Activated CD8-positive, alpha-beta T cell treated with anti-CD3 and anti-CD28 coated beads for 36 hours (primary cell): ENCODE measurements around the gene LTBP4. TPM values are rescaled to one million over a fixed set of nuclear protein-coding genes. Genes with fewer than 3 reads are reported as not detected.
A peak's percentile ranks its signal among the peaks of the same experiment; 100 is the strongest.

Experiments used
- ATAC-seq: fragments of 200-7000 bp; cut with Tn5 transposase; one replicate; pipeline ENCODE4 v1.10.0; 2021; ENCODE audit warnings: mild to moderate bottlenecking, moderate library complexity
- CTCF ChIA-PET: fragments of 350-600 bp; sonication (Branson Sonifier 250); formaldehyde crosslinking; loops from one replicate; lab custom pipeline; 2021; ENCODE audit warnings: antibody characterized with exemption; lab: Charles Lee
- POLR2A ChIA-PET: fragments of 350-600 bp; sonication (Branson Sonifier 250); formaldehyde crosslinking; loops from one replicate; lab custom pipeline; 2021; ENCODE audit warnings: antibody characterized with exemption; lab: Charles Lee
- DNase-seq: peaks from one replicate; pipeline ENCODE4 v3.0.0-alpha.2; 2020
- H3K27ac Mint-ChIP-seq: one replicate; pipeline ENCODE4 v1.8.0; 2021; ENCODE audit warnings: mild to moderate bottlenecking, mixed read lengths
- H3K27me3 Mint-ChIP-seq: one replicate; pipeline ENCODE4 v1.8.0; 2021; ENCODE audit warnings: mixed read lengths
- H3K36me3 Mint-ChIP-seq: one replicate; pipeline ENCODE4 v1.8.0; 2021; ENCODE audit warnings: low read depth, mixed read lengths
- H3K4me1 Mint-ChIP-seq: one replicate; pipeline ENCODE4 v1.8.0; 2021; ENCODE audit warnings: low read depth, mixed read lengths
- H3K4me3 Mint-ChIP-seq: one replicate; pipeline ENCODE4 v1.8.0; 2021; ENCODE audit warnings: mild to moderate bottlenecking, moderate library complexity, mixed read lengths
- H3K9me3 Mint-ChIP-seq: one replicate; pipeline ENCODE4 v1.8.0; 2021; ENCODE audit warnings: mixed read lengths
- intact Hi-C: fragments of 100-400 bp; cut with micrococcal nuclease; formaldehyde crosslinking; loops from one replicate; pipeline ENCODE4 v1.10.0; 2022
- total RNA-seq, 2 experiments: library from RNA; stranded (reverse); gene quantifications; one replicate each; pipeline ENCODE4 v1.2.3, GENCODE V29; 2021
- TF ChIP-seq, protein P1 (sequence below): fragments of 200-600 bp; IDR thresholded peaks from one replicate; pipeline ENCODE4 v1.8.0; 2022; ENCODE audit warnings: antibody characterized with exemption, mild to moderate bottlenecking

LTBP4 gene
- total RNA-seq, 2 experiments from 2014 or later = 117 to 121 TPM

DNA sequence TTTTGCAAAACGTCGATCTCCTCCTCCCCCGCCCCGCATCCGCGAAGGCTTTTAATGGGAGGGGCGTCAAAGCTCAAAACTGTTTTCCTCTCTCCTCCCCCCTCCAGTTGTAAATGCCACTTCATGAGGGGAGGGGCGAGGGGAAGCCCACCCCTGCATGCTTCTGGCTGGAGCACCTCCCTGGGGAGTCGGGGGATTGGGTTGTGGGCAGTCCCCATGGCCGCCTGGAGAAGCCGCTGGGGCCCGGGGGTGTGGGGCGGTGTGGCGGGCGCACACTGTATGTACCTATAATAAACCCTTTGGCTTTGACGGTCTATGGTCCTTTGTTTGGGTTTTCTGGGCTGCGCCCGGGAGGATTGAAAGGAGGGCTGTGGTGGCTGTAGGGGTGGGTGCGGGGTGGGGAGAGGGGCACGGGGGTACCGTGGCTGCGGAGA lies 25.0 kb upstream of the LTBP4 start:
- DNase-seq = peak; percentile 46
- H3K4me3 Mint-ChIP-seq = peak overlapping the region; percentile 78
- peak overlapping the region; percentile 76 for H3K27ac Mint-ChIP-seq
- H3K27me3 Mint-ChIP-seq = no peaks in the 10 kb centered on the region
- ATAC-seq = peak; percentile 51
- peaks cover 18% of the 10 kb centered on the region for H3K4me1 Mint-ChIP-seq
- TF ChIP-seq, protein P1, sequence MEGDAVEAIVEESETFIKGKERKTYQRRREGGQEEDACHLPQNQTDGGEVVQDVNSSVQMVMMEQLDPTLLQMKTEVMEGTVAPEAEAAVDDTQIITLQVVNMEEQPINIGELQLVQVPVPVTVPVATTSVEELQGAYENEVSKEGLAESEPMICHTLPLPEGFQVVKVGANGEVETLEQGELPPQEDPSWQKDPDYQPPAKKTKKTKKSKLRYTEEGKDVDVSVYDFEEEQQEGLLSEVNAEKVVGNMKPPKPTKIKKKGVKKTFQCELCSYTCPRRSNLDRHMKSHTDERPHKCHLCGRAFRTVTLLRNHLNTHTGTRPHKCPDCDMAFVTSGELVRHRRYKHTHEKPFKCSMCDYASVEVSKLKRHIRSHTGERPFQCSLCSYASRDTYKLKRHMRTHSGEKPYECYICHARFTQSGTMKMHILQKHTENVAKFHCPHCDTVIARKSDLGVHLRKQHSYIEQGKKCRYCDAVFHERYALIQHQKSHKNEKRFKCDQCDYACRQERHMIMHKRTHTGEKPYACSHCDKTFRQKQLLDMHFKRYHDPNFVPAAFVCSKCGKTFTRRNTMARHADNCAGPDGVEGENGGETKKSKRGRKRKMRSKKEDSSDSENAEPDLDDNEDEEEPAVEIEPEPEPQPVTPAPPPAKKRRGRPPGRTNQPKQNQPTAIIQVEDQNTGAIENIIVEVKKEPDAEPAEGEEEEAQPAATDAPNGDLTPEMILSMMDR = no peak
- POLR2A ChIA-PET = interaction anchor here (0.5 to 1.5 kb wide), 3 partner anchors 10 to 241 kb away, joined by 3 to 5 read pairs (median 3); no protein-coding TSS in a partner anchor
- CTCF ChIA-PET = interaction anchor here (1.0 kb wide), 3 partner anchors 23 to 112 kb away, joined by 3 to 4 read pairs (median 3); no protein-coding TSS in a partner anchor
- intact Hi-C loops = no loop called here
- peaks cover 16% of the 10 kb centered on the region for H3K36me3 Mint-ChIP-seq
- H3K9me3 Mint-ChIP-seq = no peaks in the 10 kb centered on the region

DNA sequence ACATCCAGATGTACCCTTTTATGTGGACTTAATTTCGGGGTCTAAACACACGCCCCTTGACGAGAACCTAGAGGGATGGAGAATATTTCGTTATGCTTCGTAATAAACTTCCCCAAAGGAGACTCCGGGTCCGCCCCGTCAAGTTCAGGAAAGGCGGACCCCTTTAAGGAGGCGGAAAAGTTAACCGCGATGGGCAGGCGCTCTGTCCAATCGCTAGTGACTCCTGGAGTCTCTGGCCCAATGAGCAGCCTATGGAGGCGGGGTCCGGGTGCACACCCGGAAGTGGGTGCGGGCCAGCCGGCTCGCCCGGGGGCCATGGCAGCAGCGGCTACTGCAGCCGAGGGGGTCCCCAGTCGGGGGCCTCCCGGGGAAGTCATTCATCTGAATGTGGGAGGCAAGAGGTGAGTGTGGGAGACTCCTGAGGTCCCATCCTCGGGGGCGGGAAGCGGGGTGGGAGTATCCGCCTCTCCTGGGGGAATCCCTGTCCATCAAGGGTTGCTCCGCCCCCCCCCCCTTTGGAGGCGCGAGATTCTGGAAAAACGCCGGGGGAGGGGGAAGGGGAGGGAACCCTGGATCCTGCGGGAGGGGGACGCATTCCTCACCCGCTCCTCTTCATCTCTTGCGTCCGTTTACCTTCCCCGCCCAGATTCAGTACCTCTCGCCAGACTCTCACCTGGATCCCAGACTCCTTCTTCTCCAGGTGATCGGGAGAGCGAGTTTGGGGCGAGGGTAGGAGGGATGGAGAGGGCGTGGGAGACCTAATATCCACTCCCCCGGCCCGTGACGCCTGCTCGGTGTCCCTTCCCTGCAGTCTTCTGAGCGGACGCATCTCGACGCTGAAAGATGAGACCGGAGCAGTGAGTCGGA lies 24.4 kb upstream of the LTBP4 start, which contains the start of gene SHKBP1:
SHKBP1 (plus strand) TSS at position 289 of the 867 bp plus-strand sequence; CDS start at position 316, 27 bp downstream.
- peaks cover 21% of the 10 kb centered on the region for H3K36me3 Mint-ChIP-seq
- POLR2A ChIA-PET = no interaction called here
- peak within 1 kb of the TSS; percentile 76 for H3K27ac Mint-ChIP-seq
- peak within 1 kb of the TSS; percentile 78 for H3K4me3 Mint-ChIP-seq
- ATAC-seq = peak; percentile 100
- peak; percentile 97 for DNase-seq
- TF ChIP-seq, protein P1 = no peak
- intact Hi-C loops = no loop called here
- H3K27me3 Mint-ChIP-seq = no peaks in the 10 kb centered on the region
- CTCF ChIA-PET = interaction anchor here (1.0 kb wide), 3 partner anchors 23 to 112 kb away, joined by 3 to 4 read pairs (median 3); no protein-coding TSS in a partner anchor
- H3K4me1 Mint-ChIP-seq = peaks cover 18% of the 10 kb centered on the region
- H3K9me3 Mint-ChIP-seq = no peaks in the 10 kb centered on the region

DNA sequence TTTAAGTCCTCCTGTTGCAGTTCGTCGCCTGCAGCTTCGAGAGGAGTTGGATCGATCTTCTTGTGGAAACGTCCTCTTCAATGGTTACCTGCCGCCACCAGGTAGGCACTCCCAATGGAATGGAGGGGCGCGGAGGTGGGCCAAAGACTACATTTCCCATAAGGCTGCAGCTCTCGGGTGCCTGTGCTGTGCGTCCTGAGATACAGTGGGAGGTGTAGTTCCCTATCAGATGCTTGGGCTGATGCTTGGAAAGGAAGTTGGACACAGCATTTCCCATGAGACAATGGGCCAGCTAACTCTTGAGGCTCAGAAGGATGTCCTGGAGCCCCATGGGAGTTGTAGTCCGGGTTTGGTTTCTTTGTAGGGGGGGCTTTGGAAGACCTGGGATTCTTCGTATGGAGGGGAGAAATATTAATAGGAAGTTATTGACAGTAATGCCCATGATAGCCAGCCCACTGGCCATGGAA lies 22.7 kb upstream of the LTBP4 start:
- peaks cover 25% of the 10 kb centered on the region for H3K36me3 Mint-ChIP-seq
- H3K9me3 Mint-ChIP-seq = no peaks in the 10 kb centered on the region
- ChIA-PET POLR2A (interaction anchor here (1.2 kb wide), 1 partner anchor 11 kb away, joined by 3 read pairs; no protein-coding TSS in a partner anchor), CTCF (interaction anchor here (0.7 to 2.2 kb wide), 7 partner anchors 15 to 56 kb away, joined by 3 to 8 read pairs (median 3); no protein-coding TSS in a partner anchor)
- no peaks in the 10 kb centered on the region for H3K27me3 Mint-ChIP-seq
- no peak overlapping the region for H3K27ac Mint-ChIP-seq
- ATAC-seq (no peak), DNase-seq (peak; percentile 27)
- TF ChIP-seq, protein P1 = no peak
- H3K4me3 Mint-ChIP-seq = peak overlapping the region; percentile 78
- H3K4me1 Mint-ChIP-seq = peaks cover 18% of the 10 kb centered on the region
- intact Hi-C loops = no loop called here

DNA sequence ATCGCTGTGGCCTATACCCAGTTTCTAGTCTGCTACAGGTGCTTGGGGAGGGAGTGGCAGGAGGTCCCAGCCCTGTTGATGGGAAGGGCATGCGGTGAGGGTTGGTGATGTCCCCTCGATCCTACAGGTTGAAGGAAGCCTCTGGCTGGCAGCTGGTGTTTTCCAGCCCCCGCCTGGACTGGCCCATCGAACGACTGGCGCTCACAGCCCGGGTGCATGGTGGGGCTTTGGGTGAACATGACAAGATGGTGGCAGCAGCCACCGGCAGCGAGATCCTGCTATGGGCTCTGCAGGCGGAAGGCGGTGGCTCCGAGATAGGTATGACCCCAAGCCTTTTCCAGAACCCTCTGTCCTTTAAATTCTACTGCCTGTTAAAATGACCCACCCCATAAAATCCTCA lies 20.6 kb upstream of the LTBP4 start:
- H3K27me3 Mint-ChIP-seq = no peaks in the 10 kb centered on the region
- H3K36me3 Mint-ChIP-seq = peaks cover 33% of the 10 kb centered on the region
- CTCF ChIA-PET = interaction anchor here (1.3 kb wide), 1 partner anchor 54 kb away, joined by 5 read pairs; no protein-coding TSS in a partner anchor
- no peak overlapping the region for H3K27ac Mint-ChIP-seq
- DNase-seq (no peak), ATAC-seq (no peak)
- POLR2A ChIA-PET = no interaction called here
- TF ChIP-seq, protein P1 = no peak
- H3K4me3 Mint-ChIP-seq = no peak overlapping the region
- intact Hi-C loops = no loop called here
- peaks cover 16% of the 10 kb centered on the region for H3K4me1 Mint-ChIP-seq
- H3K9me3 Mint-ChIP-seq = no peaks in the 10 kb centered on the region
